Right hindlimb (tissue), 1 donor: ENCODE measurements around the gene SAMSN1.
"Not testable (repeated sequence)": the region's sequence is repeated elsewhere in the genome, so short reads cannot be mapped to it uniquely, and the experiment has no call there.

Experiments
- DNase-seq: peaks from one replicate; pipeline ENCODE4 v3.0.0-alpha.2; 2018

The SAMSN1 gene

GRCh38 chr21:14527696-14528652, 18.1 kb downstream of the SAMSN1 start:
- no peak for DNase-seq

- no peak for DNase-seq
Observed at GRCh38 chr21:14526836-14527695, 19.0 kb downstream of the SAMSN1 start.

- no peak for DNase-seq
Observed at GRCh38 chr21:14526199-14526598, 19.9 kb downstream of the SAMSN1 start.

- no peak for DNase-seq
Observed at GRCh38 chr21:14523234-14523633, 22.9 kb downstream of the SAMSN1 start.

GRCh38 chr21:14522736-14523135, 23.4 kb downstream of the SAMSN1 start:
- no peak for DNase-seq

- DNase-seq, result no peak
Observed at GRCh38 chr21:14520535-14520934, 25.6 kb downstream of the SAMSN1 start.

GRCh38 chr21:14519000-14519399, 27.1 kb downstream of the SAMSN1 start:
- DNase-seq, result no peak

- no peak for DNase-seq
Observed at GRCh38 chr21:14513804-14514203, 32.3 kb downstream of the SAMSN1 start.

GRCh38 chr21:14506859-14507457, 39.2 kb downstream of the SAMSN1 start:
- not testable (repeated sequence) for DNase-seq

- no peak for DNase-seq
Observed at GRCh38 chr21:14500873-14501272, 45.2 kb downstream of the SAMSN1 start.

- DNase-seq, result no peak
Observed at GRCh38 chr21:14499316-14499715, 46.8 kb downstream of the SAMSN1 start.

- no peak for DNase-seq
Observed at GRCh38 chr21:14497825-14498224, 48.3 kb downstream of the SAMSN1 start.

- DNase-seq, result no peak
Observed at GRCh38 chr21:14495075-14495474, 51.0 kb downstream of the SAMSN1 start.

GRCh38 chr21:14494181-14494580, 51.9 kb downstream of the SAMSN1 start:
- not testable (repeated sequence) for DNase-seq

GRCh38 chr21:14493731-14494130, 52.4 kb downstream of the SAMSN1 start:
- DNase-seq, result no peak

GRCh38 chr21:14492931-14493330, 53.2 kb downstream of the SAMSN1 start:
- peak; percentile 15 for DNase-seq

GRCh38 chr21:14491269-14491681, 54.8 kb downstream of the SAMSN1 start:
- no peak for DNase-seq

GRCh38 chr21:14488672-14489204, 57.4 kb downstream of the SAMSN1 start:
- no peak for DNase-seq

- DNase-seq, result no peak
Observed at GRCh38 chr21:14487490-14488432, 58.4 kb downstream of the SAMSN1 start.

- DNase-seq, result no peak
Observed at GRCh38 chr21:14486869-14487268, 59.2 kb downstream of the SAMSN1 start.

GRCh38 chr21:14484188-14485009, 61.7 kb downstream of the SAMSN1 start:
- no peak for DNase-seq
